Stimulated activated CD8-positive, alpha-beta memory T cell treated with anti-CD3 and anti-CD28 coated beads, Interleukin-7, amount 100 ng/mL, for 24 hours (primary cell): ENCODE measurements around the gene IPO4.
"Not testable (repeated sequence)": the region's sequence is repeated elsewhere in the genome, so short reads cannot be mapped to it uniquely, and the experiment has no call there.

ENCODE experiments used
- DNase-seq: peaks from one replicate; pipeline ENCODE4 v3.0.0-alpha.2; 2020; ENCODE audit warnings: low read depth

IPO4 gene

GRCh38 chr14:24188251-24189058 is at the start of gene IPO4:
IPO4 (minus strand) TSS chr14:24188816; CDS start chr14:24188787, 29 bp downstream.
- DNase-seq: peak; percentile 90

- no peak for DNase-seq
Observed at GRCh38 chr14:24238123-24238522, 49.5 kb upstream of the IPO4 start.

- DNase-seq: no peak
Observed at GRCh38 chr14:24237463-24237955, 48.9 kb upstream of the IPO4 start.

GRCh38 chr14:24236689-24237462 is 48.3 kb upstream of the IPO4 start:
- DNase-seq: no peak

GRCh38 chr14:24235804-24236688 is 47.4 kb upstream of the IPO4 start:
- DNase-seq: no peak

- no peak for DNase-seq
Observed at GRCh38 chr14:24234095-24235005, 45.7 kb upstream of the IPO4 start.

- DNase-seq: no peak
Observed at GRCh38 chr14:24233538-24233866, 44.9 kb upstream of the IPO4 start.

- no peak for DNase-seq
Observed at GRCh38 chr14:24232645-24233537, 44.3 kb upstream of the IPO4 start, which contains the start of gene GMPR2. GMPR2 (plus strand) TSS chr14:24232929; CDS start chr14:24233254, 325 bp downstream.

GRCh38 chr14:24232121-24232644 is 43.6 kb upstream of the IPO4 start, which contains the start of gene NEDD8:
NEDD8 (minus strand) TSS chr14:24232367; CDS start chr14:24232267, 100 bp downstream.
- peak; percentile 81 for DNase-seq

GRCh38 chr14:24231263-24232120 is 42.9 kb upstream of the IPO4 start:
- DNase-seq: no peak

GRCh38 chr14:24228902-24229301 is 40.3 kb upstream of the IPO4 start:
- no peak for DNase-seq

- no peak for DNase-seq
Observed at GRCh38 chr14:24226473-24226872, 37.9 kb upstream of the IPO4 start.

GRCh38 chr14:24224618-24225071 is 36.0 kb upstream of the IPO4 start:
- no peak for DNase-seq

GRCh38 chr14:24222987-24223386 is 34.4 kb upstream of the IPO4 start:
- not testable (repeated sequence) for DNase-seq

GRCh38 chr14:24219521-24219920 is 30.9 kb upstream of the IPO4 start:
- DNase-seq: no peak

- no peak for DNase-seq
Observed at GRCh38 chr14:24219080-24219479, 30.5 kb upstream of the IPO4 start.

- DNase-seq: not testable (repeated sequence)
Observed at GRCh38 chr14:24216876-24217275, 28.3 kb upstream of the IPO4 start.

GRCh38 chr14:24216345-24216699 is 27.7 kb upstream of the IPO4 start:
- no peak for DNase-seq
